Sigmoid colon (tissue), 7 donors: ENCODE results near the gene IL17REL. TPM values are rescaled to one million over a fixed set of nuclear protein-coding genes. Genes with fewer than 3 reads are reported as not detected.

Experiments
- DNase-seq: peaks from one replicate; pipeline ENCODE4 v3.0.0-alpha.2; 2019
- H3K27ac ChIP-seq, 4 donors: fragments of 200-600 bp; sonication (generic); one replicate each; pipeline ENCODE4 v1.5.1; 2016 to 2019; ENCODE audit warnings: mild to moderate bottlenecking in 1 of 4
- H3K27me3 ChIP-seq, 3 donors: fragments of 200-600 bp; sonication (generic); one replicate each; pipeline ENCODE4 v1.5.1; 2019; ENCODE audit warnings: mild to moderate bottlenecking in 1 of 3
- H3K36me3 ChIP-seq, 4 donors: fragments of 200-600 bp; sonication (generic); one replicate each; pipeline ENCODE4 v1.5.1; 2016 to 2019
- H3K4me1 ChIP-seq, 4 donors: fragments of 200-600 bp; sonication (generic); one replicate each; pipeline ENCODE4 v1.5.1; 2017 to 2019
- H3K4me3 ChIP-seq, 4 donors: fragments of 200-600 bp; sonication (generic); one replicate each; pipeline ENCODE4 v1.5.1; 2017 to 2019; ENCODE audit warnings: mild to moderate bottlenecking in 2 of 4, moderate library complexity in 1 of 4
- H3K9me3 ChIP-seq, 4 donors: fragments of 200-600 bp in 3 of 4; sonication (generic) in 3 of 4; one replicate each; pipeline versions ENCODE4 v1.5.1 to v1.6.1; 2013 to 2019
- CTCF ChIP-seq, 4 experiments: fragments of 450-650 bp in 3 of 4; fragments of 200-600 bp in 1 of 4; IDR thresholded peaks; one replicate each; pipeline ENCODE4 v1.5.1; 2016 to 2019; ENCODE audit warnings: antibody characterized with exemption in 4 of 4, mild to moderate bottlenecking in 3 of 4, moderate library complexity in 2 of 4
- EP300 ChIP-seq, 4 donors: sonication (generic); formaldehyde crosslinking; IDR thresholded peaks; one replicate each; pipeline ENCODE4 v1.6.1; 2017; ENCODE audit warnings: antibody characterized with exemption in 4 of 4
- POLR2A ChIP-seq, 2 donors: fragments of 450-650 bp; IDR thresholded peaks; one replicate each; pipeline ENCODE4 v1.6.1; 2016; ENCODE audit warnings: antibody characterized with exemption in 2 of 2, mild to moderate bottlenecking in 2 of 2, moderate library complexity in 2 of 2
- POLR2AphosphoS5 ChIP-seq, 4 donors: sonication (generic); formaldehyde crosslinking; IDR thresholded peaks; one replicate each; pipeline ENCODE4 v1.6.1; 2017; ENCODE audit warnings: antibody characterized with exemption in 4 of 4
- WGBS, 2 donors: extraction: QIAGEN DNeasy Blood & Tissue Kit; methylation state at CpG; one replicate each; pipeline ENCODE4 v1.1.7; 2013; 5-methylcytosine and 5-hydroxymethylcytosine counted together
- intact Hi-C: fragments of 100-400 bp; cut with DNase I; formaldehyde crosslinking; loops from one replicate; pipeline ENCODE4 v1.15.1; 2023
- polyA plus RNA-seq, 3 donors: library from polyadenylated mRNA; stranded (reverse); fragments of 200-250 nt; gene quantifications; one replicate each; pipeline ENCODE4 v1.2.3, GENCODE V29; 2013
- total RNA-seq, 4 donors: library from RNA; depleted of rRNA; stranded (reverse); fragments of >200 nt; gene quantifications; one replicate each; pipeline ENCODE4 v1.1.0, GENCODE V29; 2016
- donor health status: healthy with polysubstance abuse.
- donor health status: Bipolar disorder and iron deficiency.
- donor health status: healthy.

IL17REL gene
- total and polyA plus RNA-seq, 7 donors: 1.6 TPM; not detected in 6

- Histone ChIP-seq H3K27ac (no peak overlapping the region), H3K4me1 (peaks cover 0 to 9% (median 6%) of the 10 kb centered on the region in 4 donors), H3K27me3 (peaks cover 0 to 50% (median 21%) of the 10 kb centered on the region in 3 donors), H3K9me3 (no peaks in the 10 kb centered on the region), H3K4me3 (no peak overlapping the region), H3K36me3 (no peaks in the 10 kb centered on the region)
- no peak for TF ChIP-seq CTCF (IDR thresholded peaks at IDR 0.05)
- TF ChIP-seq EP300 (IDR thresholded peaks at IDR 0.05): no peak
- no peak for TF ChIP-seq POLR2A (IDR thresholded peaks at IDR 0.05)
- TF ChIP-seq POLR2AphosphoS5 (IDR thresholded peaks at IDR 0.05): no peak
- peak; percentile 62 for DNase-seq
- 78 to 91% methylated on average over 49 of the region's 49 CpGs for WGBS, 2 donors
- intact Hi-C loops: loop anchor here (5.0 kb wide), 1 partner anchor 264 kb away; no protein-coding TSS in a partner anchor
Measured at GRCh38 chr22:50031189-50032091, 18.9 kb upstream of the IL17REL start.

GRCh38 chr22:50030297-50031188 lies 18.0 kb upstream of the IL17REL start:
- H3K4me1 ChIP-seq: peaks cover 0 to 9% (median 6%) of the 10 kb centered on the region in 4 donors
- no peaks in the 10 kb centered on the region for H3K36me3 ChIP-seq
- H3K27me3 ChIP-seq: peaks cover 0 to 55% (median 21%) of the 10 kb centered on the region in 3 donors
- no peak overlapping the region for H3K4me3 ChIP-seq
- 20 to 21% methylated on average over 52 of the region's 52 CpGs for WGBS, 2 donors
- peak; percentile 84 for DNase-seq
- no peak overlapping the region for H3K27ac ChIP-seq
- no peaks in the 10 kb centered on the region for H3K9me3 ChIP-seq
- no peak for TF ChIP-seq POLR2A (IDR thresholded peaks at IDR 0.05)
- no peak for TF ChIP-seq EP300 (IDR thresholded peaks at IDR 0.05)
- peak; percentile 69 to 84 (median 74) for TF ChIP-seq CTCF (IDR thresholded peaks at IDR 0.05)
- TF ChIP-seq POLR2AphosphoS5 (IDR thresholded peaks at IDR 0.05): no peak
- intact Hi-C loops: loop anchor here (1.0 to 5.0 kb wide), 2 partner anchors 101 to 263 kb away; no protein-coding TSS in a partner anchor

- Histone ChIP-seq H3K27me3 (peaks cover 0 to 57% (median 21%) of the 10 kb centered on the region in 3 donors), H3K36me3 (no peaks in the 10 kb centered on the region), H3K9me3 (no peaks in the 10 kb centered on the region), H3K4me3 (no peak overlapping the region), H3K4me1 (peaks cover 0 to 9% (median 6%) of the 10 kb centered on the region in 4 donors), H3K27ac (no peak overlapping the region)
- intact Hi-C loops: no loop called here
- DNase-seq: peak; percentile 55
- TF ChIP-seq CTCF (IDR thresholded peaks at IDR 0.05) (no peak), POLR2A (IDR thresholded peaks at IDR 0.05) (no peak), EP300 (IDR thresholded peaks at IDR 0.05) (no peak), POLR2AphosphoS5 (IDR thresholded peaks at IDR 0.05) (no peak)
- 44 to 78% methylated on average over 42 of the region's 42 CpGs for WGBS, 2 donors
Measured at GRCh38 chr22:50027639-50028537, 15.3 kb upstream of the IL17REL start.

GRCh38 chr22:50025993-50026392 lies 13.4 kb upstream of the IL17REL start:
- Histone ChIP-seq H3K4me3 (no peak overlapping the region), H3K27me3 (peaks cover 0 to 55% (median 21%) of the 10 kb centered on the region in 3 donors), H3K9me3 (no peaks in the 10 kb centered on the region), H3K4me1 (peaks cover 0 to 9% (median 6%) of the 10 kb centered on the region in 4 donors), H3K36me3 (no peaks in the 10 kb centered on the region), H3K27ac (no peak overlapping the region)
- intact Hi-C loops: no loop called here
- no peak for DNase-seq
- WGBS, 2 donors: 57 to 79% methylated on average over 13 of the region's 13 CpGs
- TF ChIP-seq POLR2AphosphoS5 (IDR thresholded peaks at IDR 0.05): no peak
- no peak for TF ChIP-seq CTCF (IDR thresholded peaks at IDR 0.05)
- TF ChIP-seq POLR2A (IDR thresholded peaks at IDR 0.05): no peak
- TF ChIP-seq EP300 (IDR thresholded peaks at IDR 0.05): no peak
